Spleen (tissue), 7 donors: ENCODE results near the gene SCUBE2.

Source experiments
- CTCF ChIP-seq, 11 experiments: fragments of 200-600 bp in 7 of 11; fragments of 450-650 bp in 4 of 11; sonication (generic) in 4 of 11; IDR thresholded peaks in 8 of 11; conservative IDR thresholded peaks in 3 of 11; 1 replicate in 7 of 11; 2 replicates in 4 of 11; pipeline versions ENCODE4 v1.4.0 to v1.8.0; 2016 to 2021; ENCODE audit warnings: antibody characterized with exemption in 11 of 11, inconsistent platforms in 4 of 11, mild to moderate bottlenecking in 1 of 11
- POLR2A ChIP-seq, 3 donors: fragments of 450-650 bp; IDR thresholded peaks; one replicate each; pipeline ENCODE4 v1.5.1; 2017; ENCODE audit warnings: antibody characterized with exemption in 3 of 3, mild to moderate bottlenecking in 1 of 3
- POLR2AphosphoS5 ChIP-seq, 3 donors: sonication (generic); formaldehyde crosslinking; IDR thresholded peaks; one replicate each; pipeline ENCODE4 v1.5.1; 2017; ENCODE audit warnings: antibody characterized with exemption in 3 of 3
- donor health status: DM: no; HTN: no; CAD: no; lungs with moderate emphysema.
- donor health status: DM: no; HTN: no; CAD: no.
- donor health status: DM: no; HTN: no; CAD: no.

GRCh38 chr11:9020916-9021315 is 70.5 kb downstream of the SCUBE2 start:
- TF ChIP-seq CTCF (IDR thresholded peaks at IDR 0.05 in 8 of 11, conservative IDR thresholded peaks at IDR 0.05 in 3 of 11) (no peak), POLR2AphosphoS5 (IDR thresholded peaks at IDR 0.05) (no peak), POLR2A (IDR thresholded peaks at IDR 0.05) (no peak)
